IMR-90 (cell line): ENCODE results near the gene STK17A.

Experiments used
- BHLHE40 ChIP-seq: fragments of 150-350 bp; IDR thresholded peaks from 2 replicates; pipeline ENCODE4 v1.6.1; 2016; ENCODE audit warnings: mild to moderate bottlenecking, low read depth, low read length
- CHD1 ChIP-seq: IDR thresholded peaks from 2 replicates; pipeline ENCODE4 v1.6.1; 2012; ENCODE audit warnings: low read depth, low read length, improper control_type of control experiment
- MAFK ChIP-seq: IDR thresholded peaks from 2 replicates; pipeline ENCODE4 v1.6.1; 2012; ENCODE audit warnings: low read depth, low read length, improper control_type of control experiment
- MAZ ChIP-seq: IDR thresholded peaks from 2 replicates; pipeline ENCODE4 v1.6.1; 2012; ENCODE audit warnings: low read depth, mild to moderate bottlenecking, low read length, improper control_type of control experiment, moderate library complexity, borderline replicate concordance
- MXI1 ChIP-seq: IDR thresholded peaks from 2 replicates; pipeline ENCODE4 v1.6.1; 2012; ENCODE audit warnings: low read depth, mild to moderate bottlenecking, low read length, moderate library complexity, borderline replicate concordance
- NFE2L2 ChIP-seq: fragments of 150-350 bp; IDR thresholded peaks from 2 replicates; pipeline ENCODE4 v1.6.1; 2016; ENCODE audit warnings: low read depth, mild to moderate bottlenecking, low read length
- POLR2A ChIP-seq: IDR thresholded peaks from 2 replicates; pipeline ENCODE4 v1.6.1; 2012; ENCODE audit warnings: mild to moderate bottlenecking, low read depth, low read length
- RAD21 ChIP-seq: IDR thresholded peaks from 2 replicates; pipeline ENCODE4 v1.6.1; 2012; ENCODE audit warnings: low read length, improper control_type of control experiment
- RCOR1 ChIP-seq: IDR thresholded peaks from 2 replicates; pipeline ENCODE4 v1.6.1; 2012; ENCODE audit warnings: mild to moderate bottlenecking, low read length, improper control_type of control experiment; ENCODE audit not compliant: insufficient replicate concordance
- RFX5 ChIP-seq: IDR thresholded peaks from 2 replicates; pipeline ENCODE4 v1.8.0; 2012; ENCODE audit warnings: low read depth, mild to moderate bottlenecking, low read length, moderate library complexity
- SMC3 ChIP-seq: fragments of 150-350 bp; IDR thresholded peaks from 2 replicates; pipeline ENCODE4 v1.6.1; 2016; ENCODE audit warnings: low read depth, mild to moderate bottlenecking, antibody characterized with exemption, low read length, moderate library complexity
- TF ChIP-seq, protein P1 (sequence below): fragments of 150-350 bp; IDR thresholded peaks from 2 replicates; pipeline ENCODE4 v1.6.1; 2017; ENCODE audit warnings: mild to moderate bottlenecking, antibody characterized with exemption, low read length, low read depth
- TF ChIP-seq, protein P2 (sequence below): conservative IDR thresholded peaks from 2 replicates; pipeline ENCODE4 v1.5.1; 2012; ENCODE audit warnings: mild to moderate bottlenecking, low read depth, low read length, improper control_type of control experiment
- TF ChIP-seq, protein P3 (sequence below): fragments of 150-350 bp; IDR thresholded peaks from 2 replicates; pipeline ENCODE4 v1.6.1; 2016; ENCODE audit warnings: low read depth, mild to moderate bottlenecking, low read length, moderate library complexity, borderline replicate concordance

DNA sequence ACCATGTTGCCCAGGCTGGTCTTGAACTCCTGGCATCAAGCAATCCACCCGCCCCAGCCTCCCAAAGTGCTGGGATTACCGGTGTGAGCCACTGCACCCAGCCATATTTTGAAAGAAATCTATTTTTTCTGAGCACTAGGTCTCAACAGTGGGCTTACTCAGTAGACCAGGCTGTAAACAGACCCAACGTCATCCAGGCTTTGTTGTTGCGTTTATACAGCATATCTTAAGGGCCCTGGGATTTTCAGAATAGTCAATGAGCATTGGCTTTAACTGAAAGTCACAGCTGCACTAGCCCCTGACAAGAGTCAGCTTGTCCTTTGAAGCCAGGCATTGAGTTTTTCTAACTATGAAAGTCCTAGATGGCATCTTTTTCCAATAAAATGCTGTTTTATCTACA is 49.8 kb downstream of the STK17A start:
- TF ChIP-seq SMC3 (no peak), MAFK (no peak), POLR2A (no peak), RFX5 (no peak), CHD1 (no peak), MXI1 (no peak), NFE2L2 (no peak), RCOR1 (no peak), MAZ (no peak), BHLHE40 (no peak), RAD21 (no peak)
- TF ChIP-seq, protein P1, sequence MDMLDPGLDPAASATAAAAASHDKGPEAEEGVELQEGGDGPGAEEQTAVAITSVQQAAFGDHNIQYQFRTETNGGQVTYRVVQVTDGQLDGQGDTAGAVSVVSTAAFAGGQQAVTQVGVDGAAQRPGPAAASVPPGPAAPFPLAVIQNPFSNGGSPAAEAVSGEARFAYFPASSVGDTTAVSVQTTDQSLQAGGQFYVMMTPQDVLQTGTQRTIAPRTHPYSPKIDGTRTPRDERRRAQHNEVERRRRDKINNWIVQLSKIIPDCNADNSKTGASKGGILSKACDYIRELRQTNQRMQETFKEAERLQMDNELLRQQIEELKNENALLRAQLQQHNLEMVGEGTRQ = no peak
- TF ChIP-seq, protein P2, sequence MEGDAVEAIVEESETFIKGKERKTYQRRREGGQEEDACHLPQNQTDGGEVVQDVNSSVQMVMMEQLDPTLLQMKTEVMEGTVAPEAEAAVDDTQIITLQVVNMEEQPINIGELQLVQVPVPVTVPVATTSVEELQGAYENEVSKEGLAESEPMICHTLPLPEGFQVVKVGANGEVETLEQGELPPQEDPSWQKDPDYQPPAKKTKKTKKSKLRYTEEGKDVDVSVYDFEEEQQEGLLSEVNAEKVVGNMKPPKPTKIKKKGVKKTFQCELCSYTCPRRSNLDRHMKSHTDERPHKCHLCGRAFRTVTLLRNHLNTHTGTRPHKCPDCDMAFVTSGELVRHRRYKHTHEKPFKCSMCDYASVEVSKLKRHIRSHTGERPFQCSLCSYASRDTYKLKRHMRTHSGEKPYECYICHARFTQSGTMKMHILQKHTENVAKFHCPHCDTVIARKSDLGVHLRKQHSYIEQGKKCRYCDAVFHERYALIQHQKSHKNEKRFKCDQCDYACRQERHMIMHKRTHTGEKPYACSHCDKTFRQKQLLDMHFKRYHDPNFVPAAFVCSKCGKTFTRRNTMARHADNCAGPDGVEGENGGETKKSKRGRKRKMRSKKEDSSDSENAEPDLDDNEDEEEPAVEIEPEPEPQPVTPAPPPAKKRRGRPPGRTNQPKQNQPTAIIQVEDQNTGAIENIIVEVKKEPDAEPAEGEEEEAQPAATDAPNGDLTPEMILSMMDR = no peak
- TF ChIP-seq, protein P3, sequence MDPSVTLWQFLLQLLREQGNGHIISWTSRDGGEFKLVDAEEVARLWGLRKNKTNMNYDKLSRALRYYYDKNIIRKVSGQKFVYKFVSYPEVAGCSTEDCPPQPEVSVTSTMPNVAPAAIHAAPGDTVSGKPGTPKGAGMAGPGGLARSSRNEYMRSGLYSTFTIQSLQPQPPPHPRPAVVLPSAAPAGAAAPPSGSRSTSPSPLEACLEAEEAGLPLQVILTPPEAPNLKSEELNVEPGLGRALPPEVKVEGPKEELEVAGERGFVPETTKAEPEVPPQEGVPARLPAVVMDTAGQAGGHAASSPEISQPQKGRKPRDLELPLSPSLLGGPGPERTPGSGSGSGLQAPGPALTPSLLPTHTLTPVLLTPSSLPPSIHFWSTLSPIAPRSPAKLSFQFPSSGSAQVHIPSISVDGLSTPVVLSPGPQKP = no peak
